NCI-H2081 (cell line): ENCODE measurements around the gene PCAT7.
"Not testable (repeated sequence)": the region's sequence is repeated elsewhere in the genome, so short reads cannot be mapped to it uniquely, and the experiment has no call there.

Experiments used
- DNase-seq, 2 experiments: peaks; one replicate each; lab custom pipeline; 2025; lab: John Stamatoyannopoulos, UW

Gene PCAT7

GRCh38 chr9:94563548-94563947 lies 8.7 kb downstream of the PCAT7 start:
- DNase-seq = no peak

- DNase-seq = not testable (repeated sequence)
Measured at GRCh38 chr9:94564279-94564678, 9.4 kb downstream of the PCAT7 start.

- DNase-seq = no peak
Measured at GRCh38 chr9:94566550-94566949, 11.7 kb downstream of the PCAT7 start.

GRCh38 chr9:94567271-94567670 lies 12.4 kb downstream of the PCAT7 start:
- no peak for DNase-seq

- no peak for DNase-seq
Measured at GRCh38 chr9:94568250-94568889, 13.5 kb downstream of the PCAT7 start.

- no peak for DNase-seq
Measured at GRCh38 chr9:94568972-94569712, 14.3 kb downstream of the PCAT7 start.

- no peak for DNase-seq
Measured at GRCh38 chr9:94576131-94576530, 21.2 kb downstream of the PCAT7 start.

GRCh38 chr9:94577036-94577435 lies 22.2 kb downstream of the PCAT7 start:
- no peak for DNase-seq

GRCh38 chr9:94577571-94577970 lies 22.7 kb downstream of the PCAT7 start:
- no peak for DNase-seq

- no peak for DNase-seq
Measured at GRCh38 chr9:94581728-94582127, 26.8 kb downstream of the PCAT7 start.

GRCh38 chr9:94584555-94584954 lies 29.7 kb downstream of the PCAT7 start:
- no peak for DNase-seq

GRCh38 chr9:94586316-94586715 lies 31.4 kb downstream of the PCAT7 start:
- no peak for DNase-seq

GRCh38 chr9:94586814-94587213 lies 31.9 kb downstream of the PCAT7 start:
- no peak for DNase-seq

- no peak for DNase-seq
Measured at GRCh38 chr9:94588681-94589080, 33.8 kb downstream of the PCAT7 start.

GRCh38 chr9:94591046-94591545 lies 36.2 kb downstream of the PCAT7 start:
- DNase-seq = not testable (repeated sequence)

GRCh38 chr9:94591876-94592275 lies 37.0 kb downstream of the PCAT7 start:
- DNase-seq = no peak

- not testable (repeated sequence) for DNase-seq
Measured at GRCh38 chr9:94592683-94593082, 37.8 kb downstream of the PCAT7 start.

GRCh38 chr9:94593459-94594345 lies 38.8 kb downstream of the PCAT7 start, which contains the start of gene FBP2:
TSS of gene FBP2 (minus strand) at chr9:94593824. CDS start at chr9:94593726, 98 bp downstream.
- no peak for DNase-seq

- DNase-seq = no peak
Measured at GRCh38 chr9:94599102-94599501, 44.2 kb downstream of the PCAT7 start.

GRCh38 chr9:94600258-94600657 lies 45.4 kb downstream of the PCAT7 start:
- no peak for DNase-seq

- no peak for DNase-seq
Measured at GRCh38 chr9:94600715-94601114, 45.8 kb downstream of the PCAT7 start.

- DNase-seq = no peak
Measured at GRCh38 chr9:94602666-94603065, 47.8 kb downstream of the PCAT7 start.
